Measurements from ENCODE around the gene TMEM18.

Gene TMEM18

GRCh38 chr2:618005-618404 is 59.2 kb downstream of the TMEM18 start:
- DNase-seq (ENCODE audit: low spot score), result no peak

All from NAMALWA (cell line).